ENCODE data around the gene HS3ST4.

HS3ST4 gene

DNA sequence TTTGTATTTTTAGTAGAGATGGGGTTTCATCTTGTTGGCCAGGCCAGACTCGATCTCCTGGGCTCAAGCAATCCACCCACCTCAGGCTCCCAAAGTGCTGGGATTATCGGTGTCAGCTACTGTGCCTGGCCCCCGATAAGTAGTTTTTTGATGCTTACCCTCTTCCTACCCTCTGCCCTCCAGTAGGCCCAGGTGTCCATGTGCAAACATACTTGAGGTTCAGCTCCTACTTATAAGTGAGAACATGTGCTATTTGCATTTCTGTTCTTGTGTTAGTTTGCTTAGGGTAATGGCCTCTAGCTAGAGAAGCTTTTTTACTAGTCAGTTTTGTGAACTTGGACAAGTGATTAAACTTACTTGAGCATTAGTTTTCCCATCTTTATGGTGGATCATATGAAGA, 136.8 kb downstream of the HS3ST4 start:
- DNase-seq, result no peak

DNA sequence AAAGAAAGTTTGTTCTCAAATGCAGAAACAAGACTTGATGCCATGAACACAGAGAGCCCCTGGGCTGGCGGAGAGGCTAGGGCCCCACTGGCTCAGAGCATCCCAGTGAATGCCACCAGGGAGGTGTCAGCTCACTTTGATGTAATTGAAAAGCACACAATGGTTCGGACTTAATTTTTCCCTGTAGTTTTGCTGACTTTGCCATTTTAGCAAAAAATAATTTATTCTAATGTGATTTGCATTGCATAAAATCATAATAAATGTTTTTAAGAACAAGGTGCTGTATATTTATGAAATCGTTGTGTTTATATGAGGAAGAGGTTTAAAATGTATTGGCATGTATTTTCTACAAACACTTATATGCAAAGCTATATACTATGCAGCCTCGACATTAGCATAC, 140.5 kb downstream of the HS3ST4 start:
- no peak for DNase-seq

DNA sequence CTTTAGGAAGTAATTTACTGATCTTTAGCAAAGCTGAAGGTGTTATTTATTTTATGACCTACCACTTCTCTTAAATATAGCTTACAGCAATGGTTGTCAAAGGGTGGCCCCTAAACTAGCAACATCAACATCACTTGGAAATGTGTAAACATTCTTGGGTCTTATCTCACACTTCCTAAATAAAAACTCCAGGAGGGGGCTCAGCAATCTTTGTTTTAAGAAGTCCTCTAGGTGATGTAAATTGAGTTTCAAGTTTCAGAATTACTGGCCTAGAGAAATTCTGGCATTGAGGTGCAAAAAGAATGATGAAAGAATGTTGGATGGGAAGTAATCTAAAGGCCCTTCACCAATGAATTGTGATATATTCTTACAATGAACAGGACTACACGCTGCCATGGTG, 142.3 kb downstream of the HS3ST4 start:
- DNase-seq, result no peak

DNA sequence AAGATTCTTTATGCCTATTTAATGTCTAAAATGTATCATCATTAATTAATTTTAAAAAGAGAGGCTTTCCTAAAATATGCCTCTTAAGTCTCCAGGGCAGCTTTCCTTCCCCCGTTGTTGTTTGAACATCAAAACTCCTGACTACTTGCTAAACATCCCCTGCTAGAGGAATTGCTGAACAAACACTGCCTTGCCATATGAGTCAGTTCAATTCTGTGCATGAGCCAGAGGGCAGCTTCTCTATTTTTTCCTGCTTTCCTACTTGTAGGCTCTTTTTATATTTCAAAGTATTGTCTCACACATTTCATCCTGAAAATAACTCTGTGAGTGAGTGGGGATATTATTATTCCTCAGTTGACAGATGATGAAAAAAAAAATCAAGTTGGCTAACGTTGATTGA, 143.4 kb downstream of the HS3ST4 start:
- DNase-seq, result no peak

DNA sequence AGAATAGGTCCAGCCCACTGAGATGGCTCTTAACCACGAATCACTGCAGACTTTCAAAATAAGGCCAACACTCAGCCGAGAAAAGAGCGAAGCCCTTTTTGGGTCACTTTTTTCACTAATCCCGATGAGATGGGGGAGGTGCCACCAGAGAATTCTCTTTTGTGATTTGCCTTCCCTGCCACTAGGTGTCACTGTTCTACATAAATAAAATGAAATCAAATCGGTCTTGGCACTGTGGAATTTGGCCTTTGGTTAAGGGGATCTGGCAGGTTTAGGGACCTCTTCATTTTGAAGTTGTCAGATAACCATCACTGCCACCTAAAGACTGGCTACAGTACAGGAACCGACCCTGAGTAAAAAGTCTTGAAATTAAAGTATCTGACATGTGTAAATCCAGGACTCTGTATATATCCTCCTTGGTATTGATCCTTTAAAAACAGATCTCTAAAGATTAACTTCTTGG, 147.0 kb downstream of the HS3ST4 start:
- DNase-seq, result peak; percentile 55

DNA sequence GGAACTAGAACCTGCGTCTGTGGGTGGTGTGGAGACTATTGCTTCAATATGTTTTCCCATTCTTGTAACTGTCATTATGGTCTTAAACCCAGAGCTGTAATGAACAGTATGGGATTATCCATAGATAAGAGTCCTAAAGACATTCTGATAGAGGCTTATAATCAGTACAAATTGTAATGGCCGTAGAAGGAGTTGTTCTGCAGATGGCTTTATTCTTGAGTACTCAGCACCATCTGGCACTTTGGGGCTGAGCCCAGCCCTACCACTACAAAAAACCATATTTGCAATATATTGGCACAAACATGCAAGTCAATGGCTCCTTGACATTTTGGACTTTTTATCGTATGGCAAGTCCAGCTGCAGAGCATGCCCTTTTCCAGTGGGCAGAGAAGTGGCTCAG, 150.0 kb downstream of the HS3ST4 start:
- peak; percentile 26 for DNase-seq

DNA sequence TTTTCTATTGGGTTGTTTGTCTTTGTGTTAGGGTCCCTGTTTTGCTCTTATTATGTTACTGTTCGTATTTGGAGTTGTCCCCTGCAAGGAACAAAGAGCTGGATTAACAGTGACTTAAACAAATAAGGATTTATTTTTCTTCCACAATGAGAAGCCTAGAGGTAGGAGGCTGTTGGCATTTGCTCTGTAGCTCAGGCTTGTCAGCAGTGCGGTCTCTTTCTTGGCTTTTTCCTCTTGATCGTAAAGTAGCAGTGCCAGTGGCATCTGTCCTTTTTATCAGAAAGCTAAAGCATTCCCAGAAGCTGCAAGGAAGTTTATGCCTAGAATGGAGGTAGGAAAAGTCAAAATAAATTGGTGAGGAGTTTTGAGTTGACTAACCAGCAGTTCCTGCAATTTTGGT, 154.1 kb downstream of the HS3ST4 start:
- no peak for DNase-seq

DNA sequence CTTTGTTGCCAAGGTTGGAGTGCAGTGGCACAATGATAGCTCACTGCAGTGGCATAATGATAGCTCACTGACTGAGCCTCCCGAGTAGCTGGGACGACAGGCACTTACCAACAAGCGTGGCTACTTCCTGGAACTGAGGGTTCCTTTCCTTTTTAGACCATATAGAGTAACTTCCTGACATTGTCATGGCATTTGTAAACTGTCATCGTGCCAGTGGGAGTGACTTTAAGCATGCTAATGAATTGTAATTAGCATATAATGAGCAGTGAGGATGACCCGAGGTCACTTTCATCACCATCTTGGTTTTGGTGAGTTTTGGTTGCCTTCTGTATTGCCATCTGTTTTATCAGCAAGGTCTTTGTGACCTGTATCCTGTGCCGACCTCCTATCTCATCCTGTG, 162.4 kb downstream of the HS3ST4 start:
- DNase-seq, result no peak

DNA sequence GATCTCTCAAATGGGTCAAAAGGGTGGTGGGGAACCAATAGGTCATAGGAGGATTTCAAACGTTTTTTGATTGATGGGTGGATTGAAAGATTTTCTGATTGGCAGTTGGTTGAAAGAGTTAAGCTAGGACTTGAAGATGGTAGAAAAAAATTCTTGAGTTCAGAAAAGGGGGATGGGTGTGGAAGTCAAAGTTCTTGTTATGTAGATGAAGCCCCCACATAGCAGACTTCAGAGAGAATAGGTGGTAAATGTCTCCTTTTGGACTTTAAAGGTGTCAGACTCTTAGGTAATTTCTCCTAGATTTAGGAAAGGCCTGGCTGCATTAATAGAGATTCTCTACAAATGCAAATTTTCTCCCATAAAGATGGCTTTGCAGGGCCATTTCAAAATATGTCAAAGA, 163.3 kb downstream of the HS3ST4 start:
- DNase-seq, result no peak

DNA sequence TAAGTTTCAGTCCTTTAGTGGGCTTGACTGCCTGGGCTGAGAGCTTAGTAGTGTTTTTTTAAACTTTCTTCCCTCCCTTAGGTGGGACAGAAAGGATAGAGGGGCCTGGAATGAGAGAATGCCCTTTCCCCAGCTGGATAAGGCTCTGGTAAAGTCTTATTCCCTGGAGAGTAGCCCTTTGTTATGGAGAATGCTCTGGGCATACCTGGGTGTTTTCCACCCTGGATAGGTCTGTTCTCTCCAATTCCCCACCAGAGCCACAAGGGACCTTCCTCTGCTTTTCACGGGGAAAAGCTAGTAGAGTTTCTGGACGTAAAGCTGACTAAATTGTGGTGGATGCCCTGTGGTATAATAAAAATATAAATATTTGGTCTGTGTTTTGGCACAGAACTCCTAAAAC, 164.1 kb downstream of the HS3ST4 start:
- DNase-seq, result no peak

DNA sequence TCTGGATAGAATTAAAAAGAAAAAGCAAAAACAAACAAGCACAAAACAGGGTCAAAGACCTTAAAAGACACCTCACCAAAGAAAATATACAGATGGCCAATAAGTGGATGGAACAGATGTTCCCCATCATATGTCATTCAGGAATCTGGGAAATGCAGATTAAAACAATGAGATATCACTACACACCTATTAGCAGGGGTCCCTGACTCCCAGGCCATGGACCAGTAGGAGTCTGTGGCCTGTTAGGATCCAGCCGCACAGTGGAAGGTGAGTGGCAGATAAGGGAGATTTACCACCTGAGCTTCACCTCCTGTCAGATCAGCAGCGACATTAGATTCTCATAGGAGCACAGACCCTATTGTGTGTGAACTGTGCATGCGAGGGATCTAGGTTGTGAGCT, 167.9 kb downstream of the HS3ST4 start:
- no peak for DNase-seq

DNA sequence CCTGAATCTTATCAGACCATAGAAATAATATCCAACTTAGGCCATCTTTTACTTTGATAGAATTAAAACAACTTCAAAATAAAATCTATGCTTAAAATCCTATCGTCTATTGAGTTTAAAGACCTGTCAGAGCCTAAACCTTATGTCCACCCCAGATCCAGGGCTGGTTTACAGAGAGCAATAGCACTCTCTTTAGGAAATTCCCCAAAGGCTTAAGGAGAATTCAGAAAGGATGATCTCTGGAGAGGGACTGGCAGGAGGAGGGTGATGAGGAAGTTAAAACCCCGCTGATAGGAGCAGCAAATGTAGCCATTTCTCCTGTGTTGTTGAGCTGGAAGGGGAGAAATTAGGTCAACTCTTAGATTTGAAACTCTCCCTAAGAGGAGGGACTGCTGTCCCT, 175.3 kb downstream of the HS3ST4 start:
- no peak for DNase-seq

DNA sequence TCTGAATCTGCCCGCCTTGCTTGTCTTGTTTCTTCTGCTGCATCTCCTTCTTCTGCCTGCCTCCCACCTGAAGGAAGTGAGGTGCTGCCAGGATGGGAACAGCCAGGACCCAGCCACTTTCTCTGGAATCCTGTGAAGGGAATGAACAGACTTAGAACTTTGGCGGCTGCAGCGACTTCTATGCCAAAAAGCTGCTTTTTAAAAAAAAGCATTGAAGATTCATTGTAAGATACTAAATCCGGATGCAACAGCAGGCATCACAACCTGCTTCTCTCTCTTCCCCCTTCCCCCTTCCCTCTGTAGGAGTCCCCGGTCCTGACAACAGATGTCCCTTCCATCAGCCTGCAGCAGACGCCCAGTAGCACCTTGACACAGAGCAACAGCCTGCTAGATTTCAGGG, 176.3 kb downstream of the HS3ST4 start:
- no peak for DNase-seq

DNA sequence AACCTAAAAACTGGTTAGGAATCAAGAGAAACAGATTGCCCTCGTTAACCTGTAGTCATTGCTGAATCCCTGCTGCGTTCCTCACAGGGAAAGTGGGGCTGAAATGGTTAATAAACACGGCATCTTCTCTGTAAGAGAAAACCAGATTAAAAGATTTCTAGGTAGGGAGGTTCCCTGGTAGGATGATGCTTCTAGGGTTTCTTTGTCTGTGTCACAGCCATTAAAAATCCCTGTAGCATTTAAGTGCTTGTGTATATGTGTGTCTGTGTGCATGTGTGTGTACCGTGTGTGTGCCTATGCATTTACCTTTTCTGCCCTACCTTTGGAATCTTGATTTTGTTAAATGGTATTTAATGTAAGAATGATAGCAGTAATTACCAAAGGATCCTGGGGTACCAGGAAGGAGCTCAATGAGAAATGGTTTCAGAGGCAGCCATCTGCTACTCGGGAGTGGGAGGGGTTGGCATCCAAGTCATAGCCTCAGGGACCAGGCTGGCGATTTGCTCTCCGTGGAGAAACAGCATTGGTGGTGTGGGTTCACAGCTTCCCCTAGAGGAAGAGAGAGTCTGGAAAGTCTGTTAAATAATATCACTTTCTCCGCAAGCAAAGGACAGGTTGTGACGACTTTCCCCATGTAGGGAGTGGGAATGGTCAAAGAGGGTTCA, 177.1 kb downstream of the HS3ST4 start:
- no peak for DNase-seq

DNA sequence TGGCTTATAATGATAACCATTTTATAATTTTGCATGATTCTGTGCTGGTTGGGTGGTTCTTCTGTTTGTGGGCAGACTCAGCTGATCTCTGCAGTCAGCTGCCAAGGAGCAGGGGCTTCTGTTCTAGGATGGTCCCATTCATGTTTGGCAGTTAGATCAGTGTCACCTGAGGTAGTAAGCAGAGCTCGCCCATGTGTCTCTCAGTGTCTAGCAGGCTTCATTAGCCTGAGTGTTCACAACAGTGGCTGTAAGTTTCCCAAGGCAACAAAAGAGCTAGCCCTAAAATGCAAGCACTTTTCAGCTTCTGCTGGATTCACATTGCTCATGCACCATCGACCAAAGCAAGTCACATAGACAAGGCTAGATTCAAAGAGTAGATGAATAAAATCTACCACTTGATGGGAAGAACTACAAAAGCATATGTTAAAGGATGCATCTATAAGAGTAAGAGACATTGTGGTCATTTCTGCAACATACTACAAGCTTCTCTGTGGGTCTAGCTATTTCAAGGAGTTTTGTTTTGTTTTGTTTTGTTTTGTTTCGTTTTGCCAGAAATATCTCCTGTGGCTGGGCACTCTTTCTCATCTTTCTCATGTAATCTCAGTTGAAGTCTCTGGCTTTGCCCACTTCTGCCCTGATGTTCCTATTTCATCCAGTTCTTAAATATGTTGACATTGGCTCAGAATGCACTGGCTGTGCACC, 180.8 kb downstream of the HS3ST4 start:
- no peak for DNase-seq

DNA sequence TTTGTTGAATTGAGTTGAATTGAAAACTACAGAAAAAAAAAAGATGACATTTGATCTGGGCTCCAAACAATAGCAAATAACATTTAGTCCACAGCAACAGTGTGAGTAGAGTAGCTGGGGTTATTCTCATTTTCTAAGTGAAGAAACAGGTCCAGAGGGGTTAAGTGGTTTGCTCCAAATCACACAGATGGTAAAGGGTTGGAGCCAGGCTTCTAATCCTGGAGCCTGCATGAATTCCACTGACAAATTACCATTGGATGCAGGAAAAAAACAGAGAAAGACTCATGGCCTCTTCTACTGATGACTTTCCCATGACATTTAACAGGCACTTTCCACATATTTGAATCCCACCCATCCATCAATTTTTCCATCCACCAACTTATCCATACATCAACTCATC, 182.4 kb downstream of the HS3ST4 start:
- DNase-seq, result no peak

DNA sequence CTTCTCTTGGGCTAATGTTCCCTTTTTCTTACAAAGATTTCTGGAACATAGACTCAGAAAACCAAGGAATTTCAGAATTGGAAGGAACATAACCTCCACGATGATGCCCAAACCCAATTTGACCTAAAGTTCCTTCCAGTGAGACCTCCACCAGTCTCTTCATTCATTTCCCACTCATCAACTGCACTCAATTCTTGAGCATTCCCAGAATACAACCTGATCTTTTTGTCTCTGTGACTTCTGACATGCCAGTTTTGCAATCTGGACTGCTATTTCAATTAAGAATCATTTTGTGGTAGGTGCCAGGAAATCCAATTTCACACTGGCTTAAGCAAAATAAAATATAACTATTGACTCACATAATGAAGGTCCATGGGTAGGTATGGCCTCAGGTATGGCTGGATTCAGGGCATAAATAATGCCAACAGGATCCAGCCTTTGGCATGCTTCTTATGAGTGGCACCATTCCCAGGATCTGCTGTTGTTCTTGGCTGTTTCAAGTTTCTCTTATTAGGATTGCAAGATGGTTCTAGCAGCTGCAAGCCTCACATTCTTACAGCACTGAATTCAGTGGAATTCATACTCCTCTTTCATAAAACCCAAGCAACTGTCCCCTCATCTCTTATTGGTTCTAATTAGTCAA, 184.3 kb downstream of the HS3ST4 start:
- no peak for DNase-seq

DNA sequence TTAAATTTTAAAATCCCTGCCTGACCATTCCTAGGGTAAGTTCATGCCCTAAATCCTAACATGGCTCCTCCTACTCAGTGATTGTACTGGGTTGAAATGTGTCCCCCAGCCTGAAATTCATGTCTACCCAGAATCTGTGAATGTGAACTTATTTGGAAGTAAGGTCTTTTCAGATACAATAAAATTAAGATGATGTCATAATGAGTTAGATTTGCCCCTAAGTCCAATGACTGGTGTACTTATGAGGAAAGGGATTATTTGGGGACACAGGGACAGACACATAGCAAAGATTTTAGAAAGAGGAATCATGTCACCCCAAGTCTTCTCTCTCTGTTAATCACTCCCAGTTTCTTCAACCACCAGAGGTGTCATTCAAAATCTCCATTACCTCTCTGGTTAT, 185.3 kb downstream of the HS3ST4 start:
- DNase-seq, result no peak

DNA sequence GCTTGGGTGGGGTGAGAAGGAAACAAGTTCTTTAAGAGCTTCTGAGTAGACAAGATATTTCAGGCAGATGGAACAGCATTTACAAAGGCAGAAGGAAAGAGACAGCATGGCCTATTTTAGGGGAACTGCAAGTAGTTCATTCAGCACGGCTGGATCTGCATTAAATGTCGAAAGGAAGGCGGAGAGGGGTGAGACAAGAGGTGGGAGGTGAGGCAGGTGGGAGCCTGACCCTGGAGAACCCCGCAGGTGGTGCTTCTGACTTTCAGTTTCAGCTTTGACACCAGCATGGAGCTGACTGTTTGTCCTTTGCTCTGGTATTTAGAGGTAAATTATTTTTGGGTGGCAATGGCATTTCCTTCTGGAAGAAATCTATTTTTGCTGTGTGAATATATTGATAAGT, 194.8 kb downstream of the HS3ST4 start:
- DNase-seq, result no peak

DNA sequence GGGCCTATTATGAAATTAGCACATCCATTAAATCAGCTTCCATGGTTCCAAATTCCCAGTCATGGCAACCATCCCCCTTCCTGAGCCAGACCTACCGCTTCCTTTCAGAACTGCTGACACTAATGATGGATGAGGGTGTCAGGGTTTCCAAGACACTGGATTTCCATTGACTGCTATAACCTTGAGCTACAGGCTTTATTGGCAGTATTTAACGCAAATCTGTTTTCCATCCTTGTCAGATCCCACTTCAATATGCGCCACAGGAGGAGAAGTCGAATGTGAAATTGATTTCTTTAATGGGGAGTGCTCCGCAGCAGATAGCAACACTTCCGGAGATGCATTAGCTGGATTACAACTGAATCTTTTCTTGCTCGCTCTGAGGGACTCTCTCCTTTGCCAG, 197.1 kb downstream of the HS3ST4 start:
- no peak for DNase-seq

DNA sequence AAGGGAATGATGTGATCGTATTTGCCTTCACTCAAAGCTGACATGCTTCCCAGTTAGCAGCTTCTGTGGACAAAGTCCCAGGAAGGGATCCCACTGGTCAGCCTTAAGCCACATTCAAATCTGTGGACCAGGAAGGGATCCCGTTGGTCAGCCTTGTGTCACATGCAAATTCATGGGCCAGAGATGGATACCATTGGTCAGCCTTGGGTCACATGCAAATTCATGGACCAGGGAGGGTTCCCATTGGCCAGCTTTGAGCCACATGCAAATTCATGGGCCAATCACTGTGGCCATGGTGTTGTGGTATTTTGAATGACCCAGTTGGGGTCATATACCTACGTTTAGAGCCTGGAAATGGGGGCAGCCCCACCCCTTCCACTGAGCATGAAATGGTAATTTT, 201.6 kb downstream of the HS3ST4 start:
- DNase-seq, result no peak

DNA sequence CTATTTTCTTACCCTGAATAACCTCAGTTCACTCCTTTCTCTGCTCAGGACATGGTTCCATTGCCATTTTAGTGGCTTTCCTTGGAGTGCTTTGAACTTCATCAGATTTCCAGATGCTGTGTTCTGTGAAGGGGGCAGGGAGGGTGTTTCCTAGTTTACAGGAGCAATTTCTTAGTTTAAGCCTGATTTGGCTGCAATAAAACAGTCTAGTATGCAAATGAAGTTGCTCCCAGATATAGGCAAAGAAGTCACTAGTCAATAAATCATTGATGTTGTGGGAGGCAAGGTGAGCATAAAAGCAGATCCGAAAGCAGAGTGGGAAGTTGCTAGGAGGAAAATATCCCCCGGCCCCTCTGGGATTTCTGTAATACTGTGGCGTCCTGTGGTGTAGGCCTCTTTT, 202.3 kb downstream of the HS3ST4 start:
- DNase-seq, result no peak

DNA sequence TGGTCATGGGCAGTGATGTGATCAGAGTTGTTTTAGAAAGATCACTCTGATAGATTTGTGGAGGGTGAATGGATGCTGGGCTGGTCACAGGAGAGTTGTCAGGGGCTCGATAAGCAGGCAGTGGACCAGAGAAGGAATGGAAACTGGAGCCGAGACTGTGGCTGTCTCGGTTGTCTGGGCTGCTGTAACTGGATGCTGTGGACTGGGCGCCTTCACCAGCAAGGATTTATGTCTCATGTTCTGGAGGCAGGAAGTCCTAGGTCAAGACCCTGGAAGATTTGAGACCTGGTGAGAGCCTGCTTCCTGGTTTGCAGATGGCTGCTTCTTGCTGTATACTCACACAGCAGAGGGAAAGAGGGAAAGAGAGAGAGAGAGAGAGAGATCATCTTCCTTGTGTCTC, 203.6 kb downstream of the HS3ST4 start:
- DNase-seq, result no peak

DNA sequence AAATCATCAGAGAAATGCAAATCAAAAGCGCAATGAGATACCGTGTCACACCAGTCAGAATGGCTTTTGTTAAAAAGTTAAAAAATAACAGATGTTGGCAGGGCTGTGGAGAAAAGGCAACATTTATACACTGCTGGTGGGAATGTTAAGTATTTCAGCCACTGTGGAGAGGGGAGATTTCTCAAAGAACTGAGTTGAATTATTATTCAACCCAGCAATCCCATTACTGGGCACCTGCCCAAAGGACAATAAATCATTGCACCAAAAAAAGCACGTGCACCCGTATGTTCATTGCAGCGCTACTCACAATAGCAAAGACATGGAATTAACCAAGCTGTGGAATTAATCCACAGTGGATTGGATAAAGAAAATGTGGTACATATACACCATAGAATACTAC, 204.7 kb downstream of the HS3ST4 start:
- peak; percentile 40 for DNase-seq

DNA sequence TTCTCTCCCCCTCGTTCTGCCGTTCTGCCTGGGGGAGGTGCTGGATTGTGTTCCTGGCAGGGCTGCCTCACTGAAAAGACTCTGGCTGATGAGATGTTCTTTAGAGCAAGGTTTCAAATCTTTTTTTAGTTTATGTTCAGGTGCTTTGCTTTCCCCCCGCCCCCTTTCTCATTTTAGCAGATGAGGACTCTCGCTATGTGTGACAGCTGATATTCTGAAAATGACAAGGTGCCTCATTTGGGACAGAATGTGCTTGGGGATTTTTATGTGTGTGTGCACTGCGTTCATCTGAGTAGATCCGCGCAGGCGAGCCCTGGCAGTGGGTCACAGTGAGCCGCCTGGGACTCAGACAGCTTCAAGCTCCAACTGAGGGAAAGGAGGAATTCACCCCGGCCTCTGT, 205.9 kb downstream of the HS3ST4 start:
- no peak for DNase-seq

Data from SHP77 treated with DMSO at 0.1 percent for 48 hours (cell line).